IPS-11a (cell line): Measurements from ENCODE around the gene LMOD1.
"Not testable (repeated sequence)": the region's sequence is repeated elsewhere in the genome, so short reads cannot be mapped to it uniquely, and the experiment has no call there.

Experiments used
- H3K4me3 ChIP-seq: one replicate; pipeline ENCODE4 v1.5.1; 2013; ENCODE audit warnings: low read depth, low read length, control low read depth

LMOD1 gene

DNA sequence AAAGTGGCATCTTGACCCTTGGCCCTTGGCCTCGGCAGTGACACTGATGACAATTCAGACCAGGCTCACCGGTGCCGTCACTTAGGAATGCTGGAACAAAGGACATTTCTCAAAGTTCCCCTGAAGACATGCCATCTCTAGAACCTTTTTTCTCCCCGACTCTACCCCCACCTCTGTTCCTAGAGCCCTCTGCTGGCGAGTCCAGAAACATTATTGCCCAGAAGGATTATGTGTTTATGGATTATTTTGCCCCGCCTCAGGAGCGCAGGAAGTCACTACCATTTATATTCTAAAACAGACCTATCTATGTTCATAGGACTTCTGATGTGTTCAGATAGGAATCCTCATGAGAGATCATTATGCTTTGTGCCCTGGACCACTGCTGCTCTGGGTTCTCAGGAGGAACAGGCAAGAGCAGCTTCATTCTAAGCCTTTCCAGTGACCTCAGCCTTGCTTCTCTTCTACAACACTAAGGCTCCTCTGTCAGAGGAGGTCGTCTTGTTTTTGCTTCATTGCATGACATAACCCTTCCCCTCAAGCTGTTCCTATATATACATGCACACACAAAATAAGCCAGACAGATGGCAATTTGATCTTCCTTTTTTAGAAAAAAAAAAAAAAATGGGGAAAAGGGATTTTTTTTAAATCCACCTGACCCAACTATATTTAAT is 70.1 kb downstream of the LMOD1 start:
- no peak overlapping the region for H3K4me3 ChIP-seq

- no peak overlapping the region for H3K4me3 ChIP-seq
Observed at GRCh38 chr1:201874672-201875071, 71.7 kb downstream of the LMOD1 start.

DNA sequence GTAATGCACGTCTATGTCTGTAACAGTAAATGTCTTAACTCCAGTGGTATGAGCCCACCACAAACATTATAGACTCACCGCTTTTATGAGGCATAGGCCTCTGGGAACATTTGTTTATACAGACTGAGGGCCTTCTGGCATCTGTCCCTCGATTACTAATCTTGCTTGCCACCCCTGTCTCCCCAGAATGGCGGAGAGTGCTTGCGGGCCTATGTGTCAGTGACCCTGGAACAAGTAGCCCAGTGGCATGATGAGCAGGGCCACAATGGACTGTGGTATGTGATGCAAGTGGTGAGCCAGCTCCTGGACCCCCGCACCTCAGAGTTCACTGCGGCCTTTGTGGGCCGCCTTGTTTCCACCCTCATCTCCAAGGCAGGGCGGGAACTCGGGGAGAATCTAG is 76.0 kb downstream of the LMOD1 start:
- H3K4me3 ChIP-seq: no peak overlapping the region

GRCh38 chr1:201861448-201861847 is 84.9 kb downstream of the LMOD1 start:
- no peak overlapping the region for H3K4me3 ChIP-seq

DNA sequence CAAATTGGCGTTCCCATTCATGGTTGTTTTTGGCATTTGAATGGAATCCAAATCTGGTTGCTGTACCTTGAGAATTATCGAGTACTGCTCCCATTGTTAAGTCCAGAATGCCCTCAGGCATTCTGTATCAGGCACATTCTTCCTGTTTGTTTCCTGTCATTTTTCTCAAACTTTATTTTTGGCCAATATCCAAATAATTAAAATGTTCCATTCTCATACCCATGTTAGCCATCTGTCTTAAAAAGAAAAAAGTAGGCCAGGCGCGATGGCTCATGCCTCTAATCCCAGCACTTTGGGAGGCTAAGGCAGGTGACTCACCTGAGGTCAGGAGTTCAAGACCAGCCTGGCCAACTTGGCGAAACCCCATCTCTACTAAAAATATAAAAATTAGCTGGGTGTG is 86.9 kb downstream of the LMOD1 start:
- no peak overlapping the region for H3K4me3 ChIP-seq

GRCh38 chr1:201856722-201857121 is 89.6 kb downstream of the LMOD1 start:
- not testable (repeated sequence) for H3K4me3 ChIP-seq

DNA sequence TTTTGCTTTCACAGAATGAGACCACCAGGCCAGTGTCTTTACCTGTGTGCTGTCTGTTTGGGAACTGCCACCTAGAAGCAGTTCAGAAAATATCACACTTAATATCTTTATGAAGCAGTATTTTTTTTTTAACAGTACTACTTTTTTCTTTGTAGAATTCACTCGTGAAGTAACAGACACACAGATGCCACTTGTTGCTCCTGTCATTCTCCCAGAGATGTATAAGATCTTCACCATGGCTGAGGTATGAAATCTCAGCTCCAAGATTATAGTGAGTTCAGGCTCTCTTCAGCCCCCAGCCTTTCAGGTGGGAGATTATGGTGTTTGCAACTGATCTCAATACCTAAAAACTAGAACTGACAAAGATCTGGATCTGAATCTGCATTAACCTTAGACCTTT is 94.4 kb downstream of the LMOD1 start:
- H3K4me3 ChIP-seq: no peak overlapping the region

DNA sequence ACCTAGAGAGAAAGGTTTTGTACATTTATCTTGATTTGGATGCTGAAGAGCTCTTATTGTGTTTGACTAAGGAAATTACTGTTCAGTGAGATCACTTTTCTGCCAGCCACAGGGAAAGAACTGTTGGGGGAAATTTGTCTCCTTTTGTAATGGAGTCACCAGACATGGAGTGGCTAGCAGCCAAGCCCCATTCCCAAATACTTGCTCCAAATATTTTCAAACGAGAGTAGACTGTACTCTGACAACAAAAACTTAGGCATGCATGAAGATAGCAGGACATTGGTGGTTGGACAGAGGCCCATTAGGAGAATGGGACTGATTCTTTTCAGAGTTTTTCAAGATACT is 96.3 kb downstream of the LMOD1 start:
- H3K4me3 ChIP-seq: no peak overlapping the region

GRCh38 chr1:201849372-201850052 is 96.8 kb downstream of the LMOD1 start:
- no peak overlapping the region for H3K4me3 ChIP-seq

DNA sequence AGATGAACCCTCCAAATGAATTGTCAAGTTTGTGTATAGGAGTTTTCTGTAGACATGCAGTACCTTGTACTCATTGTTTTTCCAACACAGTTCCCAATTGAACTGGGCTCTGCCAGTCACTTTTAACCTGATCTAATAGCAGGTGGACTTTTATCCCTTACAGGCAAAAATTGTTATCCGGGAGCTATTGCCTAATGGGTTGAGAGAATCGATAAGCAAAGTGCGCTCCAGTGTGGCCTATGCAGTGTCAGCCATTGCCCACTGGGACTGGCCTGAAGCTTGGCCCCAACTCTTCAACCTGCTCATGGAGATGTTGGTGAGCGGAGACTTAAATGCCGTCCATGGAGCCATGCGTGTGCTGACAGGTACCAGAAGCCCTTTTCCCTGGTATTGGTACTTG is 98.1 kb downstream of the LMOD1 start:
- H3K4me3 ChIP-seq: no peak overlapping the region

- no peak overlapping the region for H3K4me3 ChIP-seq
Observed at GRCh38 chr1:201847150-201847549, 99.2 kb downstream of the LMOD1 start.
